K562 (cell line): ENCODE results near the gene VNN1. TPM values are rescaled to one million over a fixed set of nuclear protein-coding genes. Genes with fewer than 3 reads are reported as not detected.

ENCODE experiments used
- ATAC-seq: fragments of 200-7000 bp; cut with Tn5 transposase; 3 replicates; pipeline ENCODE4 v1.9.1; 2020; ENCODE audit warnings: moderate library complexity
- BruUV-seq: library from RNA; stranded (reverse); fragments of 400-500 nt; replicated peaks from 2 replicates; lab custom pipeline; 2021; lab: Mats Ljungman, UMichigan
- CTCF ChIA-PET: fragments of 300-600 bp; formaldehyde crosslinking; extraction: SDS; loops from one replicate; lab custom pipeline; 2021; ENCODE audit warnings: low intra/inter-chr PET ratio; lab: Yijun Ruan, JAX
- POLR2A ChIA-PET: fragments of 300-600, 350-650 bp; sonication (Branson Sonifier 250); formaldehyde crosslinking; extraction: SDS; loops from one replicate; lab custom pipeline; 2021; ENCODE audit warnings: antibody characterized with exemption, inconsistent platforms; lab: Yijun Ruan, JAX
- DNase-seq, 4 experiments: peaks; one replicate each; pipeline versions ENCODE4 v3.0.0 to v3.0.0-alpha.2; 2011 to 2018; ENCODE audit warnings: low spot score in 3 of 4, mixed read lengths in 3 of 4; ENCODE audit errors: extremely low read depth in 1 of 4
- FAIRE-seq: peaks from 2 replicates; lab custom pipeline; 2011; peaks lifted over from hg19 to GRCh38; lab: Jason Lieb, UNC
- H2AFZ ChIP-seq: 2 replicates; pipeline ENCODE4 v1.6.0; 2011; ENCODE audit warnings: low read depth, low read length, control low read depth, inconsistent platforms
- H3K27ac ChIP-seq: fragments of 200-600 bp; 3 replicates; pipeline ENCODE4 v1.8.0; 2011; ENCODE audit warnings: low read depth, mild to moderate bottlenecking, control low read depth, inconsistent platforms, low read length, moderate library complexity, mixed read lengths; ENCODE audit errors: extremely low read depth
- H3K27me3 ChIP-seq, 2 experiments: fragments of 300-600 bp in 1 of 2; 2 replicates in 1 of 2; 3 replicates in 1 of 2; pipeline versions ENCODE4 v1.6.0 to v1.8.0; 2011; ENCODE audit warnings: inconsistent platforms in 2 of 2, low read length in 2 of 2, mild to moderate bottlenecking in 1 of 2, mixed read lengths in 1 of 2, moderate library complexity in 1 of 2; ENCODE audit not compliant: control insufficient read depth in 2 of 2, insufficient read depth in 2 of 2
- H3K36me3 ChIP-seq: fragments of 300-600 bp; 3 replicates; pipeline ENCODE4 v1.8.0; 2011; ENCODE audit warnings: mild to moderate bottlenecking, low read length, inconsistent platforms; ENCODE audit not compliant: control insufficient read depth, insufficient read depth
- H3K4me1 ChIP-seq, 2 experiments: fragments of 200-600 bp in 1 of 2; replicated peaks in 1 of 2; 2 replicates in 1 of 2; 3 replicates in 1 of 2; pipeline versions ENCODE4 v1.5.1 to v1.8.0; 2011; ENCODE audit warnings: inconsistent platforms in 2 of 2, low read length in 2 of 2, mild to moderate bottlenecking in 1 of 2, mixed read lengths in 1 of 2, moderate library complexity in 1 of 2; ENCODE audit not compliant: control insufficient read depth in 2 of 2, insufficient read depth in 2 of 2
- H3K4me2 ChIP-seq: 2 replicates; pipeline ENCODE4 v1.6.1; 2011; ENCODE audit warnings: low read length, control low read depth, inconsistent platforms, mixed read lengths; ENCODE audit not compliant: insufficient read depth
- H3K4me3 ChIP-seq: fragments of 200-600 bp; sonication (generic), shearing (Covaris generic); 2 replicates; pipeline ENCODE4 v1.5.1; 2016; ENCODE audit warnings: control low read depth, inconsistent platforms
- H3K79me2 ChIP-seq: fragments of 200-600 bp; 3 replicates; pipeline ENCODE4 v1.8.0; 2011; ENCODE audit warnings: low read length, inconsistent platforms; ENCODE audit not compliant: control insufficient read depth, insufficient read depth
- H3K9ac ChIP-seq, 2 experiments: 2 replicates each; pipeline versions ENCODE4 v1.6.0 to v1.6.1; 2011; ENCODE audit warnings: low read depth in 2 of 2, low read length in 2 of 2, control low read depth in 1 of 2, inconsistent platforms in 1 of 2, mild to moderate bottlenecking in 1 of 2, mixed read lengths in 1 of 2; ENCODE audit not compliant: insufficient read depth in 1 of 2
- H3K9me1 ChIP-seq: one replicate; pipeline ENCODE4 v1.6.0; 2011; ENCODE audit warnings: inconsistent platforms, mild to moderate bottlenecking, low read length, moderate library complexity; ENCODE audit not compliant: control insufficient read depth, insufficient read depth
- H3K9me3 ChIP-seq: replicated peaks from 2 replicates; pipeline ENCODE4 v1.5.1; 2011; ENCODE audit warnings: low read depth, low read length, inconsistent platforms; ENCODE audit not compliant: control insufficient read depth, insufficient read depth
- H4K20me1 ChIP-seq: replicated peaks from 2 replicates; pipeline ENCODE4 v1.6.1; 2011; ENCODE audit warnings: low read length, inconsistent platforms, mixed read lengths; ENCODE audit not compliant: control insufficient read depth, insufficient read depth
- BHLHE40 ChIP-seq: IDR thresholded peaks from 2 replicates; pipeline ENCODE4 v1.6.1; 2011; ENCODE audit warnings: low read length, improper control_type of control experiment
- ESRRA ChIP-seq: fragments of 450-650 bp; IDR thresholded peaks from 2 replicates; pipeline ENCODE4 v1.6.1; 2014; ENCODE audit warnings: low read depth, mild to moderate bottlenecking, moderate library complexity, borderline replicate concordance
- FOSL1 ChIP-seq: fragments of 200-800 bp; sonication (Bioruptor generic); conservative IDR thresholded peaks from 2 replicates; pipeline ENCODE4 v1.6.1; 2016; ENCODE audit warnings: missing genetic modification characterization, missing compliant biosample characterization
- HMBOX1 ChIP-seq: sonication (generic); IDR thresholded peaks from 2 replicates; pipeline ENCODE4 v1.6.1; 2016
- NFIC ChIP-seq: fragments of 450-650 bp; IDR thresholded peaks from 2 replicates; pipeline ENCODE4 v1.6.1; 2017; ENCODE audit warnings: mild to moderate bottlenecking, inconsistent platforms
- RAD51 ChIP-seq: fragments of 450-650 bp; IDR thresholded peaks from 2 replicates; pipeline ENCODE4 v1.7.1; 2016; ENCODE audit warnings: low read depth, mild to moderate bottlenecking, borderline replicate concordance
- REST ChIP-seq, 2 experiments: fragments of 450-650 bp; formaldehyde crosslinking in 1 of 2; IDR thresholded peaks; 2 replicates each; pipeline versions ENCODE4 v1.4.0 to v1.6.1; 2014 to 2020; ENCODE audit warnings: mild to moderate bottlenecking in 2 of 2, borderline replicate concordance in 1 of 2, low read depth in 1 of 2
- TFE3 ChIP-seq: fragments of 450-650 bp; formaldehyde crosslinking; IDR thresholded peaks from 2 replicates; pipeline ENCODE4 v1.4.0; 2020; ENCODE audit warnings: mild to moderate bottlenecking, mixed read lengths
- USF1 ChIP-seq: sonication (generic); formaldehyde crosslinking; IDR thresholded peaks from 2 replicates; pipeline ENCODE4 v1.9.0; 2022; ENCODE audit warnings: mild to moderate bottlenecking, missing genetic modification reagents
- WGBS: fragments of 100-300 bp; shearing (Covaris generic); methylation state at CpG from one replicate; pipeline ENCODE4 v1.1.6; 2016; ENCODE audit warnings: low coverage, mixed read lengths; ENCODE audit not compliant: insufficient coverage; ENCODE audit errors: missing lambda C conversion rate; 5-methylcytosine and 5-hydroxymethylcytosine counted together
- in situ Hi-C: fragments of 300-500 bp; cut with MboI; formaldehyde crosslinking; loops from 4 replicates; pipeline ENCODE4 v1.15.0; 2018; ENCODE audit warnings: inconsistent platforms, mixed read lengths
- intact Hi-C: fragments of 100-400 bp; cut with micrococcal nuclease; formaldehyde crosslinking; loops from 2 replicates; pipeline ENCODE4 v1.14.2; 2022
- polyA plus RNA-seq, 8 experiments: library from polyadenylated mRNA; depleted of rRNA in 4 of 8; stranded (reverse) in 5 of 8; unstranded in 3 of 8; fragments of >200 nt; fragmentation: Nextera tagmentation in 2 of 8; fragmentation: Illumina TruSeq in 1 of 8; extraction: Ambion mirVana in 2 of 8; extraction: Trizol in 1 of 8; gene quantifications; 2 replicates each; pipeline versions ENCODE4 v1.2.1 to v1.2.3, GENCODE V29; 2011 to 2014; ENCODE audit warnings: inconsistent platforms in 1 of 8, missing spikeins in 1 of 8
- total RNA-seq, 7 experiments: library from RNA; depleted of rRNA in 6 of 7; stranded (reverse); fragments of >200 nt in 6 of 7; fragmentation: Illumina TruSeq in 2 of 7; extraction: Trizol in 2 of 7; gene quantifications; 2 replicates each; pipeline versions ENCODE4 v1.2.1 to v1.2.3, GENCODE V29; 2011 to 2021; ENCODE audit warnings: low replicate concordance in 1 of 7

The VNN1 gene
- total and polyA plus RNA-seq, 9 of the 15 experiments (the other 6 are each of a cell fraction or from before 2014, with no cell fraction given) = not detected

GRCh38 chr6:132673376-132674094 lies 40.3 kb downstream of the VNN1 start:
- Histone ChIP-seq H4K20me1 (no peaks in the 10 kb centered on the region), H3K4me2 (no peak overlapping the region), H3K9me3 (no peaks in the 10 kb centered on the region), H3K27me3 (no peaks in the 10 kb centered on the region; a peak in 1 of 5 replicates), H3K27ac (no peak overlapping the region), H3K36me3 (no peaks in the 10 kb centered on the region), H3K4me1 (no peaks in the 10 kb centered on the region; a peak in 2 of 5 replicates), H3K79me2 (no peaks in the 10 kb centered on the region), H3K9ac (no peak overlapping the region), H3K4me3 (no peak overlapping the region), H2AFZ (no peak overlapping the region), H3K9me1 (no peaks in the 10 kb centered on the region)
- BruUV-seq = no TSS peak
- WGBS = 1% methylated on average over 10 of the region's 10 CpGs
- ATAC-seq = peak; percentile 86
- DNase-seq = peak in 3 of 4 experiments; percentile 16 to 48 (median 16)
- in situ Hi-C loops (no loop called here), intact Hi-C loops (loop anchor here (5.0 kb wide), 1 partner anchor 44 kb away; no protein-coding TSS in a partner anchor)
- POLR2A ChIA-PET = no interaction called here
- FAIRE-seq = no peak
- CTCF ChIA-PET = no interaction called here
- TF ChIP-seq USF1 (CRISPR knock-in tag) (peak; percentile 71), HMBOX1 (no peak), TFE3 (peak; percentile 88), NFIC (peak; percentile 86), BHLHE40 (peak; percentile 71), FOSL1 (tag) (0 out of 2 replicates have a peak, but pooled peaks have one; percentile 18), REST (IDR thresholded peaks at IDR 0.05; ENCODE audit: borderline replicate concordance) (peak; percentile 23; the same call in 1 of the 2 replicates), REST (CRISPR knock-in tag; IDR thresholded peaks at IDR 0.05; ENCODE audit: low read depth) (no peak), ESRRA (peak; percentile 66; the same call in 1 of the 2 replicates), RAD51 (peak; percentile 76)
